Suppressor macrophage treated with lipopolysaccharide for 4 hours (primary cell): Measurements from ENCODE around the gene ADAM15.

Source experiments
- DNase-seq: peaks from one replicate; pipeline ENCODE4 v3.0.0-alpha.2; 2020

Gene ADAM15

DNA sequence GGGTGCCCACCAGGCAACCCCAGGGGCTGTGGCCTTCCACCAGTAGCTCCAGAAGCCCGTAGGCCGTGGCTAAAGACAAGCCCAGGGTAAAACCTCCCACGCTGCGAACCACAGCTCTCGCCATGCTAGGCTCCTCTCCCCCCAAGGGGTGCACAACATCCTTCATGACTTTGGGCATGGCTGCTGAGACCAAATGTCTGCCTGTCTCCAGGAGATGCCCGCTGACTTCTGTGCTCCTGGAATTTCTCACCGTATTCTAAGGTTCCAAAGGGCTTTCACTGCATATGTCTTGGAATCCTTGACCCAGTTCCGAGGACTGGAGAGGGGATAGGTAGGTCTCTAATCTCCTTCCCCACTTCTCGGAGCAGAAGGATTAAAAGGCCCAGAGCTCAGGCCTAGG is 17.6 kb upstream of the ADAM15 start, which contains the start of the genes DCST1 and DCST2:
TSS of gene DCST1 (plus strand) at position 301 of the 400 bp plus-strand sequence. CDS start 213 bp downstream, outside the sequence.
TSS of gene DCST2 (minus strand) at position 258 of the 400 bp plus-strand sequence. CDS start at position 178, 80 bp downstream.
- DNase-seq, result no peak

GRCh38 chr1:155034318-155035208 is 16.6 kb upstream of the ADAM15 start:
- DNase-seq, result no peak

GRCh38 chr1:155035936-155036335 is 15.2 kb upstream of the ADAM15 start:
- DNase-seq, result peak; percentile 69

DNA sequence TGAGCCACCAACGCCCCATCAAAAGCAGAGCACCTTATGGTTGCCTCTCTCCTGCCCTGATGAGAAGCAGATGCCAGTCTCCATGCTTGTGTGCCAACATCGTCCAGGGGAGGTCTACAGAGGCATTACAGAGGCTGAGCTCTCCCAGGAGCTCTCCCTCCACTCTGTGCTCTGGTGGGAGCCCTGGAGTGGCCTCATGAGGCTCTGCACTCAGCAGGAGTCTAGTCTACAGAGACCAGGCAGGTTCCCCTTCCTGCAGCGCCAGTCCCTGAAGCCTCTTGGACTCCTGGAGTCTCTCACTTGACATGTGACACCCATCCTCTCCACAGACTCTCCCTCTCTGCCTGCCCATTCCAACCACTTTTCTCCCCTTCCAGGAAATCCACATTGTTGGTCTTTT is 14.1 kb upstream of the ADAM15 start:
- no peak for DNase-seq

- DNase-seq, result no peak
These were observed 13.2 kb upstream of the ADAM15 start for GRCh38 chr1:155037851-155038441.

DNA sequence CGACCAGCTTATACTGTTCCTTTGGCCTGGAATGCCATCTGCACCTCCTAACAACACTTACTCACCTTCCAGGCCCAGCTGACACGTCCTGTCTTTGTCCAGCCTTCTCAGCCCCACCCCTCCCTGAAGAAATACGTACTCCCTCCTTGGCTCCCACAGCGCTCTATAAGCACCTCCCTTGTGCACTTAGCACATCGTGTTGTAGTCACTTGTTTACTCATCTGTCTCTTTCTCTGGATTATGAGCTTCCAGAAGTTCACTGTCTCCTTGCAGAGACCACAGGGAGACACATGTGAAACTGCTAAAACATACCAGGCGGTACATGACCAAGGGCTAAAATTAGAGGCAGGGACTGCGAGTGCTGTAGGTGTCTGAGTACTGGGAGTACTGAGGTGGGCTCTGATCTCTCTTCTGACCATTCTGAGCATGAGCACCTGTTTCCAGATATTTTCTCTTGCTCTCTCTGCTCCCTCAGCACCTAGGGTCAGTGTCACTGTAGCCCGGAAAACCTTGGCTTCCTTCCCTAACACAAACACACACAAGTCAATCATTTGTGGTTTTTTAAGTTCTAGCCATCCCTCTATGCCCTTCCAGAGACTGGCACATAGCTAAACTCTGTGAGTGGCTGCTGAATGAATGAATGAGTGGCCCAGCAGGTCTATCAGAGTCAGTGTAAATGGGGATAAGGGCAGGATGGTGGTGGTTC is 12.4 kb upstream of the ADAM15 start:
- peak; percentile 40 for DNase-seq

- DNase-seq, result no peak
These were observed 11.8 kb upstream of the ADAM15 start for GRCh38 chr1:155039308-155039669.

GRCh38 chr1:155040358-155041093 is 10.6 kb upstream of the ADAM15 start:
- DNase-seq, result no peak

DNA sequence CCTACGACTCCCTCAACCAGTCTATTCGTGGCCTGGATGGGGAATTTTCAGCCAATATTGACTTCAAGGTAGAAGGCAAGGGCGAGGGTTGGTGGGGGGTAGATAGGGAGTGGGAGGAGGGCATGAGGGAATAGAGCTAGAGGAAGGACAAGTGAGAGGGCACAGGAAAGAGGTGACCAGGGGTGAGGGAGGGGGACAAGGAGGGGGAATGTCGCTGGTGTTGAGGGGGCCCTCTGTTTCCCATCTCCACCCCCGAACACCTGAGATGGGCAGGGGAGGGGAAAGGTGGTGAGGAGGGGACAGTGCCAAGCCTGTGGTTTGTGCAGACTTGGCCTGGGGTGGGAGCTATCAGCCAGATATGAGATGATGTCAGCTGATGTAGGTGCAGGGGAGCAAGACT is 8.3 kb upstream of the ADAM15 start:
- DNase-seq, result no peak

DNA sequence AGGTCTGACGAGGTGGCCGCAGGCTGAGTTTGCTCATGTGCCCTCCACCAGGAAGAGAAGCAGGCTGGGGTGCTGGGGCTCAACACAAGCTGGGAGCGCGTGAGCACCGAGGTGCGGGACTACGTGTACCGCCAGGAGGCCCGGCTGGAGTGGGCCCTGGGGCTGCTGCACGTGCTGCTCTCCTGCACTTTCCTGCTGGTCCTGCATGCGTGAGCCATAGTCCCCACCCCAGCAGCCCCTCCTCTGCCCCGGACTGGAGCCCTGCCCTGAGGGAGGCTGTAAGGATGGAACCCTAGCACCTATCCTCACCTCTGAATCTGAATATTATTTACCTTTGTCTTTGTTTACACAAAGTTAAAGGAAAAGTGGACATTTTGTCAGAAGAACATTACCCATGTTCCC is 7.8 kb upstream of the ADAM15 start:
- DNase-seq, result no peak

- DNase-seq, result no peak
These were observed 7.3 kb upstream of the ADAM15 start for GRCh38 chr1:155043793-155044192.

- no peak for DNase-seq
These were observed 6.8 kb upstream of the ADAM15 start for GRCh38 chr1:155044365-155044764.

GRCh38 chr1:155044812-155045657 is 6.1 kb upstream of the ADAM15 start:
- peak; percentile 91 for DNase-seq

GRCh38 chr1:155048449-155049334 is 2.4 kb upstream of the ADAM15 start:
- no peak for DNase-seq

- DNase-seq, result no peak
These were observed 1.2 kb upstream of the ADAM15 start for GRCh38 chr1:155049651-155050559.

DNA sequence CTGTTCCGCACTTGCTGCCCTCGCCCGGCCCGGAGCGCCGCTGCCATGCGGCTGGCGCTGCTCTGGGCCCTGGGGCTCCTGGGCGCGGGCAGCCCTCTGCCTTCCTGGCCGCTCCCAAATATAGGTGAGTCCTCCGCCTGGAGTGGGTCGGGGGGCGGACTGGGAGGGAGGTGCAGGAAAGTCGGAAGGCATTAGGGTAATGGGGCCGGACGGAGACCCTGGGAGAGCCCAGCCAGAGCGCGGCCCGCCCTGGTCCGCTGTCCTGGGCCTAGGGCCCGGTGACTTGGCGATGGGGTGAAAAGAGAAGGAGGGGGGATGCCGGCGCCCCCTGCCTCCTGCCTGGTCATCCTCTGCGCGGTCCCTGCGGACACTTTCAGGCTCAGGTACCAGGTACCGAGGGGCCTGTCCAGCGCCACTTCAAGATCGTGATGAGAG is 243 bp downstream of the ADAM15 start:
- no peak for DNase-seq

- DNase-seq, result peak; percentile 61
These were observed 772 bp downstream of the ADAM15 start for GRCh38 chr1:155051777-155052398.

- DNase-seq, result no peak
These were observed 1.6 kb downstream of the ADAM15 start for GRCh38 chr1:155052439-155053395.
